SK-N-MC (cell line): ENCODE measurements around the gene KRTAP10-4.

Experiments
- EZH2 ChIP-seq: fragments of 200-600 bp; sonication (generic); IDR thresholded peaks from one replicate; pipeline ENCODE4 v1.6.1; 2017; ENCODE audit warnings: antibody characterized with exemption
- POLR2AphosphoS5 ChIP-seq: IDR thresholded peaks from 2 replicates; pipeline ENCODE4 v1.6.1; 2012; ENCODE audit warnings: mild to moderate bottlenecking, low read depth, low read length, borderline replicate concordance

- TF ChIP-seq EZH2 (no peak), POLR2AphosphoS5 (no peak)
Measured at GRCh38 chr21:44539046-44539445, 34.5 kb upstream of the KRTAP10-4 start.
